Measurements from ENCODE around the gene CCDC51. TPM values are rescaled to one million over a fixed set of nuclear protein-coding genes. Genes with fewer than 3 reads are reported as not detected.

Gene CCDC51
- total and polyA plus RNA-seq, 2 of the 13 experiments (the other 11 are each of a cell fraction or from before 2014, with no cell fraction given): 18.1 to 29.4 TPM

DNA sequence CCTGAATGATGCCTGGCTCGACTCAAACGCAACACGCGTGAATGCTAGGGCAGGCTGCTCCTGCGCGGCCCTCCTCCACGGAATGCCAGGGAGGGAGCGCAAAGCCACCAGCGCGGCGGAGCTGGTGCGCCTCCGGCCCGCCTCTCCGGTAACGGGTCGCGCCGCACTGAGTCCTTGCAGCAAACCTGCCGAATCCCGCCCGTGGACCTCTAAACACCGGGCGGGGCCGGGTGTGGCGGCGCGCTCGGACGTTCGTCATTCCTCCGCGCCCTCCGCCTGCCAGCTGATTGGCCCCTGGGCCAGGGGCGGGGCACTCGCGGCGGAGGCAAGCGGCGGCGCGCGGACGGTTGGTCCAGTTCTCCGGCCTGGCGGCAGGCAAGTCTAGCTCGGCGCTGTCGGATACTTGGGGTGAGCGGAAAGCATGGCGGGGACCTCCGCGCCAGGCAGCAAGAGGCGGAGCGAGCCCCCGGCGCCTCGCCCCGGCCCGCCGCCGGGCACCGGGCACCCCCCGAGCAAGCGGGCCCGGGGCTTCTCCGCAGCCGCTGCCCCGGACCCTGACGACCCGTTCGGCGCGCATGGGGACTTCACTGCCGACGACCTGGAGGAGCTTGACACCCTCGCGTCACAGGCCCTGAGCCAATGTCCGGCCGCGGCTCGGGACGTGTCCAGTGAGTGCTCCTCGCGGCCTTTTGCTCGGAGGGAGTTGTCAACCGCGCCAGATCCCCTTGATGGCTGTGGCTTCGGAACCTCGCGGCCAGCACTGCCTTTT lies 6.7 kb upstream of the CCDC51 start, which contains the start of gene ATRIP (continued):
- TF ChIP-seq GATAD1 (CRISPR knock-in tag; IDR thresholded peaks at IDR 0.05): peak; percentile 98
- no peak for TF ChIP-seq HIC2 (CRISPR knock-in tag; IDR thresholded peaks at IDR 0.05; ENCODE audit: low read depth)
- TF ChIP-seq CEBPG (CRISPR knock-in tag; IDR thresholded peaks at IDR 0.05): no peak
- TF ChIP-seq ZNF580 (CRISPR knock-in tag; IDR thresholded peaks at IDR 0.05; ENCODE audit: borderline replicate concordance, low read depth): peak; percentile 68; the same call in 1 of the 2 replicates
- TF ChIP-seq NFKB2 (CRISPR knock-in tag; IDR thresholded peaks at IDR 0.05; ENCODE audit: borderline replicate concordance): peak; percentile 91; the same call in 1 of the 2 replicates
- peak; percentile 61; the same call in 1 of the 2 replicates for TF ChIP-seq ZNF777 (CRISPR knock-in tag; IDR thresholded peaks at IDR 0.05)
- TF ChIP-seq CBFB (CRISPR knock-in tag; IDR thresholded peaks at IDR 0.05): peak; percentile 86
- TF ChIP-seq TMF1 (CRISPR knock-in tag; IDR thresholded peaks at IDR 0.05; ENCODE audit: low read depth): no peak
- TF ChIP-seq, protein P1, sequence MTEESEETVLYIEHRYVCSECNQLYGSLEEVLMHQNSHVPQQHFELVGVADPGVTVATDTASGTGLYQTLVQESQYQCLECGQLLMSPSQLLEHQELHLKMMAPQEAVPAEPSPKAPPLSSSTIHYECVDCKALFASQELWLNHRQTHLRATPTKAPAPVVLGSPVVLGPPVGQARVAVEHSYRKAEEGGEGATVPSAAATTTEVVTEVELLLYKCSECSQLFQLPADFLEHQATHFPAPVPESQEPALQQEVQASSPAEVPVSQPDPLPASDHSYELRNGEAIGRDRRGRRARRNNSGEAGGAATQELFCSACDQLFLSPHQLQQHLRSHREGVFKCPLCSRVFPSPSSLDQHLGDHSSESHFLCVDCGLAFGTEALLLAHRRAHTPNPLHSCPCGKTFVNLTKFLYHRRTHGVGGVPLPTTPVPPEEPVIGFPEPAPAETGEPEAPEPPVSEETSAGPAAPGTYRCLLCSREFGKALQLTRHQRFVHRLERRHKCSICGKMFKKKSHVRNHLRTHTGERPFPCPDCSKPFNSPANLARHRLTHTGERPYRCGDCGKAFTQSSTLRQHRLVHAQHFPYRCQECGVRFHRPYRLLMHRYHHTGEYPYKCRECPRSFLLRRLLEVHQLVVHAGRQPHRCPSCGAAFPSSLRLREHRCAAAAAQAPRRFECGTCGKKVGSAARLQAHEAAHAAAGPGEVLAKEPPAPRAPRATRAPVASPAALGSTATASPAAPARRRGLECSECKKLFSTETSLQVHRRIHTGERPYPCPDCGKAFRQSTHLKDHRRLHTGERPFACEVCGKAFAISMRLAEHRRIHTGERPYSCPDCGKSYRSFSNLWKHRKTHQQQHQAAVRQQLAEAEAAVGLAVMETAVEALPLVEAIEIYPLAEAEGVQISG (CRISPR knock-in tag; IDR thresholded peaks at IDR 0.05): peak; percentile 89
- TF ChIP-seq ZNF296 (CRISPR knock-in tag; conservative IDR thresholded peaks at IDR 0.05): no peak
- peak; percentile 91 for TF ChIP-seq SALL2 (CRISPR knock-in tag; IDR thresholded peaks at IDR 0.05)
- TF ChIP-seq, protein P2, sequence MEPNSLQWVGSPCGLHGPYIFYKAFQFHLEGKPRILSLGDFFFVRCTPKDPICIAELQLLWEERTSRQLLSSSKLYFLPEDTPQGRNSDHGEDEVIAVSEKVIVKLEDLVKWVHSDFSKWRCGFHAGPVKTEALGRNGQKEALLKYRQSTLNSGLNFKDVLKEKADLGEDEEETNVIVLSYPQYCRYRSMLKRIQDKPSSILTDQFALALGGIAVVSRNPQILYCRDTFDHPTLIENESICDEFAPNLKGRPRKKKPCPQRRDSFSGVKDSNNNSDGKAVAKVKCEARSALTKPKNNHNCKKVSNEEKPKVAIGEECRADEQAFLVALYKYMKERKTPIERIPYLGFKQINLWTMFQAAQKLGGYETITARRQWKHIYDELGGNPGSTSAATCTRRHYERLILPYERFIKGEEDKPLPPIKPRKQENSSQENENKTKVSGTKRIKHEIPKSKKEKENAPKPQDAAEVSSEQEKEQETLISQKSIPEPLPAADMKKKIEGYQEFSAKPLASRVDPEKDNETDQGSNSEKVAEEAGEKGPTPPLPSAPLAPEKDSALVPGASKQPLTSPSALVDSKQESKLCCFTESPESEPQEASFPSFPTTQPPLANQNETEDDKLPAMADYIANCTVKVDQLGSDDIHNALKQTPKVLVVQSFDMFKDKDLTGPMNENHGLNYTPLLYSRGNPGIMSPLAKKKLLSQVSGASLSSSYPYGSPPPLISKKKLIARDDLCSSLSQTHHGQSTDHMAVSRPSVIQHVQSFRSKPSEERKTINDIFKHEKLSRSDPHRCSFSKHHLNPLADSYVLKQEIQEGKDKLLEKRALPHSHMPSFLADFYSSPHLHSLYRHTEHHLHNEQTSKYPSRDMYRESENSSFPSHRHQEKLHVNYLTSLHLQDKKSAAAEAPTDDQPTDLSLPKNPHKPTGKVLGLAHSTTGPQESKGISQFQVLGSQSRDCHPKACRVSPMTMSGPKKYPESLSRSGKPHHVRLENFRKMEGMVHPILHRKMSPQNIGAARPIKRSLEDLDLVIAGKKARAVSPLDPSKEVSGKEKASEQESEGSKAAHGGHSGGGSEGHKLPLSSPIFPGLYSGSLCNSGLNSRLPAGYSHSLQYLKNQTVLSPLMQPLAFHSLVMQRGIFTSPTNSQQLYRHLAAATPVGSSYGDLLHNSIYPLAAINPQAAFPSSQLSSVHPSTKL (CRISPR knock-in tag; IDR thresholded peaks at IDR 0.05): 0 out of 2 replicates have a peak, but pooled peaks have one; percentile 25
- no peak for TF ChIP-seq REXO4 (CRISPR knock-in tag; IDR thresholded peaks at IDR 0.05; ENCODE audit: borderline replicate concordance)
- TF ChIP-seq RFX3 (CRISPR knock-in tag; IDR thresholded peaks at IDR 0.05): no peak
- TF ChIP-seq NRL (CRISPR knock-in tag; IDR thresholded peaks at IDR 0.05; ENCODE audit: borderline replicate concordance): peak; percentile 93; the same call in 1 of the 2 replicates
- no peak for TF ChIP-seq STAT6 (CRISPR knock-in tag; IDR thresholded peaks at IDR 0.05; ENCODE audit: borderline replicate concordance)
- TF ChIP-seq, protein P3, sequence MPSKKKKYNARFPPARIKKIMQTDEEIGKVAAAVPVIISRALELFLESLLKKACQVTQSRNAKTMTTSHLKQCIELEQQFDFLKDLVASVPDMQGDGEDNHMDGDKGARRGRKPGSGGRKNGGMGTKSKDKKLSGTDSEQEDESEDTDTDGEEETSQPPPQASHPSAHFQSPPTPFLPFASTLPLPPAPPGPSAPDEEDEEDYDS (CRISPR knock-in tag; IDR thresholded peaks at IDR 0.05): peak; percentile 82

Measured in HepG2 (cell line).